T follicular helper cell (primary cell): ENCODE measurements around the gene TBL1X.
"Not testable (repeated sequence)": the region's sequence is repeated elsewhere in the genome, so short reads cannot be mapped to it uniquely, and the experiment has no call there.

Source experiments
- DNase-seq: peaks from one replicate; pipeline ENCODE4 v3.0.0-alpha.2; 2020; ENCODE audit warnings: low read depth

The TBL1X gene

DNA sequence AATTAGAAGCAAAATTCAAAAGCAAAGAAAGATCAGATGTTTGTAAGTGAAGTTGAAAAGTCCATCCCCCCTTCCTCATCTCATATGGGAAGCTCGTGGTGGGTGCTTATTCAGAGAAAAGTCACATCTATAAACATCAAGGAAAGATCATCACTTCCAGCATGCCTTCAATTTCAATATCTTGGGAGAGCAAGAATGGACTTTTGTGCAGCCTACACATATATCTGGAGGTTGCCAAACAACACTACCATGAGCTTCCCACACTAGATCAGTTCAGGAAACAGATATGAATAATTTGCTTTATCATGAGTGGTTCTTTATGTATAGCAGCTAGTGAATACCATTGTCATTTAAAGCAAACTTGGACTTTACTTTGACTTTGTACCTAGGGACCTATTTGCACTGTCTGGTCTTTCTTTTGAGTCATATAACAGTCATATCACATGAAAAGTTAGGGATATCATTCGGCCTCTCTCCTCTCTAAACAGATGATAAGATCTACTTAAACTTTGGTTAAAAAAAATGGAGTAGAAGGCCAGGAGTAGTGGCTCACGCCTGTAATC, 5.6 kb upstream of the TBL1X start:
- DNase-seq = no peak

DNA sequence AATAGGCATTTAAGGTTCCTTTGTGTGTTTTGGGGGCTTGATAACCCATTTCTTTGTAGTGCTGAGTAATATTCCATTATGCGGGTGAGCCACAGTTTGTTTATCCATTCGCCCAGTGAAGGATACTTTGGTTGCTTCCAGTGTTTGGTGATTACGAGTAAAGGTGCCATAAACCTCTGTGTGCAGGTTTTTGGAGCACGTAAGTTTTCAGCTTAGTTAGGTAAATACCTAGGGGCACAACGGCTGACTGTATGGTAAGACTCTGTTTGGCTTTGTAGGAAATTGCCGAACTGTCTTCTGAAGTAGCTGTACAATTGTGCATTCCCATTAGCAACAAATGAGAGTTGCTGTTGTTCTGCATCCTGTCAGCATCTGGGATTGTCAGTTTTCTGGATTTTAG, 3.8 kb upstream of the TBL1X start:
- no peak for DNase-seq

DNA sequence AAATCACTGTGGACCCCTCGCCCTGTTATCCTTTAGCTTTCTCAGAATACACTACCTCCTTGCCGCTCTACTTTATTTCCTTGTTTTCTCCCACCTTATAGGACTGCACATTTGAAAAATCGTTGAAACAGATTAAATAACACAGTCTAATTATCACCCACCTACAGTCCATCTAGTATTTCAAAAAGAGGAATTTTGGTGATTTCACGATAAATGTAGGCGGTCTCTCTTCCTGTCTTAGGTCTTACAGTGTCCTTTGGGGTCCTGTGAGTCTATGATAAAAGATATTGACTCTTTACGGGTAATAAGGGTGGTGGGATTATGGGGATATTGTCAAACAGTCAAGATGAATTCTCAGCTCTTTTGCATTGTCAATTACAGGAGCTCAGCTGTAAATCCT, 2.4 kb upstream of the TBL1X start:
- DNase-seq = no peak

DNA sequence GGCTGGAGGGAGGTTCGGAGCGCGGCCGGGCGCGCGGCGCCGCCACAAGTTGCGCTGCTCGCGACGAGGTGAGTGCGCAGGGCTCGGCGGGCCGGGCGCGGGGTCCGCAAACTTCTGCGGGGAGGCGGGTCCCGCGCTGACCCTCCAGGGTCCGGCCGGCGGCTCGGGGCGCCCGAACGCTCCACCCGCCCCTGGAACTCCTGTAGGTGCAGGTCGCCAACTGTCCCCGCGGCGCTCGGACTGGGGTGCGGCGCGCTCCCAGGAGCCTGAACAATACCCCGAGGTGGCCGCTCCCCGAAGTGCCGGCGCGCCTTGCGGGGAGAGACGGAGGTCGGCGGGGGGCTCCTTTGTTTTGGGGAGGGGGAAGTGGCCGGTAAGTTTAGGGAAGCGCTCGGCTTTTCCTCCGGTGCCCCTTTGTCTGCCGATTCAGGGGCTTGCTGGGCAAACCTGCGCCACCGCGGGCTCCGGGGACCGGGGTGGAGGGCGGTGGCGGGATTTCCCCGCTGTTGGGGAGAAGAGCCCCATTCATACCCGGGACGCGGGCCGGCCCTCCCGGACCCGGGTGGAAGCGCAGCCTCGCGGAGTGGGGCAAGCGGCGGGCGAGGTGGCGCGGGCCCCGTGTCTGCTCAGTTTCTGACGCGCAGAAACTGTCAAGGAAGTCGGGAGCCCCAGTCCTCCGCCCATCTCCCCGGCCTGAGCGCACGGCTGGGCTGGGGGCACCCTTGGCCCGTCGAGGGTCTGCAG, 694 bp downstream of the TBL1X start:
- DNase-seq = no peak

DNA sequence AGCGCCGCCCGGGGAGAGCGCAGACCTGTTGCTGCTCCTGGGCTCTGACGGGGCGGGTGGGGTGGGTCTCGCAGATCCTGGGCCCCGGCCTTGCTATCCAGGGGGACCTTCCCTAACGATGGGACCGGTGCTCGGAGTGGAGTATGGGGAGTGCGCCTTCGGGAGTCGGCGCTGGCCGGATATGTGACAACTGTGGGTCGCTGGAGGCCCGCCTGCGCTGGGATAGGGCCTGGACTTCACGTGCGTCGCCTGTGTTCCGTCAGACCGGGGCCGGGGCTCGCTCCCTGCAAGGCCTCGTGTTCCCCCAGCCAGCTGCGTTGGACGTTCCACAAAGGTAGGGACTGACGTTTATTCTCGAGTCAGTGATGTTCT, 1.3 kb downstream of the TBL1X start:
- DNase-seq = no peak

DNA sequence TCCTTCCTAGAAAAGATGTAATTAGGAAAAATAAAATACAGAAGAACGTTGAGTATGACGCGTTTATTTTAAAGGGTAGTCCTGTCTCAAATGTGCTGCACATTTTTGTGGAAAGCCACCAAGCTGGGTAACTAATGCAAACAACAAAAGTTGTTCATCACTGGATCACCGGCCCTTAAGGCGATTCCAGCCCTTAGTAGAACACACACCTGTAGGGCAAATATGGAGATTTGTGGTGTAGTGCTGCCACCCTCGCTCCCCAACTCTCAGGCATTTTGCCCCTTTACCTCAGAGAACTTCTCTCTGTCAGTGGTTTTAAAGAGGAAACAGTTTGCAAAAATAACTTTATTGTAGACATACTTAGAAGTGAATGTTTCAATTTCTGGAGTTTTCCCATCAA, 1.9 kb downstream of the TBL1X start:
- no peak for DNase-seq

DNA sequence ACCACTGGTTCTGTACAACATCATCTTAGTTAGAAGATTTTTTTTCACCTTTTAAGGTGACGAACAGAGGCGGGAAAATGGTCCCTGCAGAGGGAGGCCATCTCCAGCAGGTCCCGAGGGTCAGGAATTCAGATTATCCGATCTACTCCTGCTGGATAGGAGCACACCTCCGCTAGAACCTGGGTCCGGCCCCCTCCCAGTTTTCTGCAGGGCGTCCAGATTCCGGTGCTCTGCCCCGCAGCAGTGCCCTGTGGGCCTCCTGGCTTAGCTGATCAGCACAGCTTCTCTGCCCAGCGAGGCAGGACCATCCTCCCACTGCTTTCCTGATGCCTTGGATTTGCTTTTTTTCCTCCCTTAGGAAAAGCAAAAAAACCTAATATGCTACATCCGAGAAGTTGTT, 2.3 kb downstream of the TBL1X start:
- DNase-seq = no peak

DNA sequence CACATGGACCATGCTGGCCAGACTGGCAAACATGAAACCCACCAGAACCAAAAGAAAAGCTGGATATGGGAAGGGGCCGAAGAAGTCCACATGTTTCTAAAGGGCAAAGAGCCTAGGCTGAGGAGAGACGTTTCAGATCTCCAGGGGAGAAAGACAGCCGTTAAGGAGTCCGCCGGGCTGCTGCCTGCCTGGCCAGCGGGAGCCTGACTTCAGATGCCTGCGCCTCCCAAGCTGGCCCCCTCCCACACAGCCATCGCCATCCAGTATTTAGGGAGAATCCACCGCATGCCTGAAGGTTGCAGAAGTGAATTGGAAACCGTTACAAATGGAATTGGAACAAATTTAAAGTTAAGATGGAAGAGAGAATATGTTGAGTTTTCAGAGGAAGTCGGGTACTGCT, 2.9 kb downstream of the TBL1X start:
- DNase-seq = no peak

DNA sequence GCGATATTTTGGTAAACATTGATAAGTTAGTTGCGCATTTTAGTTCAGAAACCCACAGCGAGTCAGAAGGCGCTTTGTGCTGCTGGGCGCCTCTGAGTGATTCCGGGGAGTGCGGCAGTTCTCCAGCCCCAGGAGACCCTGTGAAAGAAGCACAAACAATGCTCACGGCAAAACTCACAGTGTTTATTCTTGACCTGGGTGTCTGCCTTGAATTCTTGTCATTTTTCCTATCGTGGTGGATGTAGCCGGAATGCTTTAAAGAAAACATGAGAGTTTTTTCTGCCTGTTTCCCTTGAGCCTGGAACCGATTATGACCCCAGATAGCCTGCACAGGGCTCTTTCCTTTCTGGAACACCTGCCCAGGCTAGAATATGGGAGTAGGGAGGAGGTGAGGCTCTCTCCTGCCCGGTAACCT, 6.7 kb downstream of the TBL1X start:
- no peak for DNase-seq

DNA sequence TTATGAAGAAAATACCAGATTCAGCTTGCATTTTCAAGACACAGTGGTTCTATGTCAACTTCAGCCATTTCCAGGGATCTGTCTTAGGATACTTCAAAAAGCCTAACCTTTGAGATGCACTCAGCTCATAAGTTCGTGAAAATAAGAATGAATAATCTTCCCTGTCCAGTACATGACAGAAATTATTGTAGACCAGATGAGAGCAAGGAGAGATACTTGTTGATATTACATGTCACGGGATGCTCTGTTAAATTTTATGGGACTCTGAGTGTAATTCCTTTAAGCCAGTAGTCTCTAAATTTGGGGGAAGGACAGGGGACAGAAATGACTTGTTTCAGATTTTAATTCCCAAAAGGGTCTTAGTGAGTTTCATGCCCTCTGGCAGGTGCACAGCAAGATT, 8.8 kb downstream of the TBL1X start:
- no peak for DNase-seq

DNA sequence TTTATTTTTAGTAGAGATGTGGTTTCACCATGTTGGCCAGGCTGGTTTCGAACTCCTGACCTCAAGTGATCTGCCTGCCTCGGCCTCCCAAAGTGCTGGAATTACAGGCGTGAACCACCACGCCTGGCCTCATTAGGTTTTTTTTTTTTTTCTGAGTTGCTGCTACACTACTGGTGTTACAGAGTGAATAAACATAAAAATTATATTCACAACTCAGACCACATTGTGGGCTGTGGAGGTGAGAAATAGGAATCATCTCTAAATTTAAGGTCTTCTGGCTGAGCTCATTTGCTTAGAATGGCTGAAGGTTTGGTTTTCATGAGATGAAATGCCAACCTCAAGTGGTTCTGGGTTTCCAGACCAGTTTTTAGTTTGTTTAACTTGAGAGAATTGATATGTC, 10.6 kb downstream of the TBL1X start:
- DNase-seq = not testable (repeated sequence)

DNA sequence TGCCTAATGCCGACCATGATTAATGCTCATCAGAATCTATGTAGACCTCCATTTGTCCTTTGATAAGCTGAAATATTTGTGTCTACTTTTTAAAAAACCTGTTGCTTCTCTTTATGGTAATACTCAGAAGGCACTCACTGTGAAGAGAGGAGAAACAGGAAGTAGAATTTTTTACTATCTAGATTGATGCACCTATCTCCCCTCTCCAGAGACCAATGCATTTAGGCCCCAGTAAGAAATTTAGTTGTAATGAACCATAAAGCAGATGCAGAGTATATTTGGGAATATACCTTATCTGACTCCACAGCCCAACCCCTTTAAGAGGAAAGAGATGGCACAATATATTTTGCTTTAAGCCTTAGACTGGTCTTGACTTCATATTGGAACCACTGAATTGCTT, 11.1 kb downstream of the TBL1X start:
- no peak for DNase-seq

DNA sequence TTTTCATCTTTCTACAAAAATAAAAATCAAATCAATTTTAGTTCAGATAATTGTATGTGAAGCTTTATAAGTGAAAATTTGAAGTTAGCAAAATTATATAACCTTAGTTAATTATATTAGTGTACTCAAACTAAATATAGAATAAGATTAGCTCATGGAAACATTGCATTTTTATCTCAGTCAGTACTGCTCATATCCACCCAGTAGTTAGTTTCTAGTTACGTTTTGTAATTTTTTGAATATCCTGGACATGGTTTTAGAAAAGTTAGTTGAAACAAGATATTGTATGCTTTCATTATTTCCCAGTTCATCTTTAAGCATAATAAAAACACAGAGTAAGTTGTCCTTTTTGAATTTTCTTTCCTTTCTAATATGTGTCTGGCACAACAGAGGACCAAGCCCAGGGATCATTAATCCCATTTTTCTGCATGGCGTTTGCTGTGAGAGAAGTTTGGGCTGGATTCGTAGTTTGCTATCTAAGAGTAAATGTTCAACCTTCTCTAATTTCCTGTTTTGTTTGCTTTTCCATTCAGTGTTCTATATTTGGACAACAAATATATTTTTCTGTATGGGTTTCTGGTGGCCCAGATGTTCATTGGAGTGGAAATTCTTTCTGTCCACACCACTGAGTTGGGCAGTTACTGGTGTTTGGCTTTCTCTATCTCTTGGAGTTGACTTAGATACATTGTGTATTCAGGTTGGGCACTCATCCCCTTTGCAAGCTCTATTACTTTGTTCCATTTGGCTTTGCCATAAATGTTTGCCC, 12.1 kb downstream of the TBL1X start:
- DNase-seq = no peak

DNA sequence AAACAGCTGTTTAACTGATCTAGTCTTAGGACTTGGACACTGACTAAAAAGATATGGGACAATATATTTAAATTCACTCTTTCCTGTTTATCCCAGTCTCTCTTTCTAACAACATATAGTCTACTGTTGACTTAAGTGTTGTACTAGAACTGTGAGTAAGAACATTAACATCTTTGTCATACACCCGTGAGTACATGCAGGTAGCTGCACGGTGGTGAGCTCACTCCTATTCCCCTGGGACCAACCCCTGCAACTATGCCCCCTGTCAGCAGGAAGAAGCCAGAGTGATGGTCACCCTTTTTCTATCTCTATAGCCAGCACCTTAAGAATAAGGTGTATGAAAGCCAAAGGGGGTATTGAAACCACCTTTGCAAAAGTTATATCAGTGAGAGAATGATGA, 17.6 kb downstream of the TBL1X start:
- no peak for DNase-seq

DNA sequence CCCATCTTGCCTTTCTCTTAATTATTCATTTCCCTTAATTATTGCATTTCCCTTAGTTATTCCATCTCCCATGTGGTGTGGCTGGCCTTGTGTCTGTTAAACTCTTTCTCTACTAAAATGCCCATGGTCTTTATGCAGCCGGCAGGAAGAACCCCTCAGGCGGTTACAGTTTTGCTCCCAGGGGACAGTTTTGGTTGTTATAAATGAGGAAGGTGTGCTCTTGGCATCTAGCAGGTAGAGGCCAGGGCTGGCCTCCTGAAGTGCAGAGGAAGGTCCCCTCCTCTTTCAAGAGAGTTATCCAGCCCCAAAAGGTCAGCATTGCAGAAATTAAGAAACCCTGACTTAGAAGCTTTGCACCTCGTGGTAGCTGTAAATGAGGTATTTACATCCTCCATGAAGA, 18.0 kb downstream of the TBL1X start:
- no peak for DNase-seq

DNA sequence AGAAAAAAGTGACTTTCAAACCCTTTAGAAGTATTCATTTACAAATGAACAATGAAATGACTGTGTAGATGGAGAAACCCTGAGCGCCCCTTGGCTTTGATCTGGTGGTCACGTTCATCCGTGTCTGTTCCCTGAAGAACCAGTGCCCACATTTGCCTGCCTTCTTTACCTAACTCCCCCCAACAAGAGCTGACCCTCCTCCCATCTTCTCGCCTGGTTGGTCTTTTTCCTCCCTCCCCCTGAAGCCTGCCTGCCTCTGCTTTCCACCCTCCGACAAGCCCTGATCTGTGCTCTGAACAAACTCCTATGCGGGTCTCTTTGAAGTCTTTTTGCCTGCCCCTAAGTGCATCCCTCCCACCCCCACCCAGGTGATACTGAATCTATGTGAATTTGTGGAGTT, 18.5 kb downstream of the TBL1X start:
- DNase-seq = no peak

DNA sequence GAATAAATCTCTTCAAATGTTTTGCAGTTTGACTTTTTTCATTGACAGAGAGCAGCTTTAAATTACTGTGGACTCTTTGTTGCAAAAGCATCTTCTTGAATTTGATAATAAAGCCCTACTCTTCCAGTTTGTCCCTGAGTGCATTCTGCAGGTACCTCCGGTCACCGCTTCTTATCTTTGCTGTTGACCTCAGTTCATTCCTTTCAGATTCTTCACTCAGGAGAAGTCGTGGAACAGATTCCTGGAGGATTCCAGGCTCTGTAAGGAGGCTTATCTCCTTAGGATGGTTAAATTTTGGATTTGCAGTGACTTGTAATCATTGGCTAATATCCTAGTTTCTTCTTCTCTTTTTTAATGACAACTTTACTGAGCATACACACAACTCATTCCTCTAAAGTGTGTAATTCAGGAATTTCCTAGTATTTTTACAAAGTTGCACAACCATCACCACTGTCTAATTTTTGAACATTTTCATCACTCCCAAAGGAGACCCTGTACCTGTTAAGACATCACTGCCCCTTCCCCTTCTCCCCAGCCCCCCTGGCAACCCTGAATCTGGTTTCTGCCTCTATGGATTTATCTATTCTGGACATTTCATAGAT, 22.0 kb downstream of the TBL1X start:
- DNase-seq = no peak

DNA sequence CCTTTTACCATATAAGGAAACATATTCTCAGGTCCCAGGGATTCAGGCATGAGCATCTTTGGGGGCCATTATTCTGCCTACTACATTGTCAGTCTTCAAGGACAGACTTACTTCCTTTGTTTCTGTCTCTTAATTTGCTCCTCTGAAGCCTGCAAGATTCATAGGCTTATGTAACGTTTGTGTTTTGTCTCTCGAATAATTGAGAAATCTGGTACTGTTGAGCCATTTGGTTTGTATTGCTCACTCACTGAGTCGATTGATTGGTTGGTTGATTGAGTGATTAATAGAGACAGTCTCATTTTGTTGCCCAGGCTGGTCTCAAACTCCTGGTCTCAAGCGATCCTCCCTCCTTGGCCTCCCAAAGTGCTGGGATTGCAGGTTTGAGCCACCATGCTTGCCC, 23.7 kb downstream of the TBL1X start:
- DNase-seq = no peak

DNA sequence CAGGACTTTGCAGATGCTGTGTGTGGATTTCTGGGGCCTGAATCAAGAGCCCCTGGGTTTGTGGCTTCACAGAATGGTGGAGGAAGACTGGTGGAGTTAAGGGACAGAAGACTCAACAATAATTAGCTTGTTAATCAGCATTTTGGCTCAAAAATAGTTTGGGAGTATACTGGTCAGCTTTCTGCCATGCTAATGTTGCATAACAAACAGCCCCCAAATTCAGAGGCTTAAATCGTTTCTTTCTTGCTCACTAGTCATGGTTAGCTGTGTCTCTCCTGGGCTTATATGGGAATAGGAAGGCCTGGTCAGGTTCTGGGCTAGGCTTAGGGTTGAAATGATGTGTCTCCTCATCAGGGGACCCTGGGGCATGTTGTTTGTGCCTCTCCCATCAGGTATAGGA, 24.4 kb downstream of the TBL1X start:
- DNase-seq = no peak

DNA sequence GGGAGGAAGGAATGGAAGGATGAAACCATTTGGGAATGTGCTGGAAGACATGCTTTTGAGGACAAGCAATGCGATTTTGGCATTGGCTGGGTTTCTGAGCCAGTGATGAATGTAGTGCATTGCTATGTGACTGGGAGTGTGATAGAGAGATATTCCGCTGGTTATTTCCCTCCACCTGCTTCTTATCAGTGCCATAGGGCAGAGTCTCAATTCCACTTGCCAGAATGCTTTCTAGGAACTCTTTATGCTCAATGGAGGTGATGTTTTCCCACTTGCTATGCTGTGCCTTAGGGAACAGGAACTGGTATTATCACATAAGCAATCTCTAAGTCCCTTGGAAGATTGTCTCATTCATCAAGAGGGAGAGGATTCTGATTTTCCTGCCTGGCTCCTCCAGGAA, 28.0 kb downstream of the TBL1X start:
- no peak for DNase-seq

DNA sequence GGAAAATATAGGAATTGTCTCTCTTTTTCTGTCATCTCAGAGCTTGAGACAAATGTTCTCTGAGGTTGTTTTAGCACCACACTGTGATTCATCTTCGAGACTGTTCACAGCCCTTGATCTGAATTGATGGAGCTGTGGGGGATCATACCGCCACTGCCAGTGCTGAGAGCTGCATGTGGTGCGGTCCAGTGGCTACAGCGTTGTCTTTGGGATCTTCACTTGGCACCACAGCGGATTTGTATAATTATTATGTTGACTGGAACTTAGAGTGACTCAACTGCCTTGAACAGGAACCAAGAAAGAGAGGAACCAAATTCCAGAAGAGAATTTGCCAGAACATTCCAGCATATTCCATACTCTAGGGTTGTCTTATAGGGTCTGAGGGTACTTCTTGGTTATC, 29.1 kb downstream of the TBL1X start:
- DNase-seq = no peak

DNA sequence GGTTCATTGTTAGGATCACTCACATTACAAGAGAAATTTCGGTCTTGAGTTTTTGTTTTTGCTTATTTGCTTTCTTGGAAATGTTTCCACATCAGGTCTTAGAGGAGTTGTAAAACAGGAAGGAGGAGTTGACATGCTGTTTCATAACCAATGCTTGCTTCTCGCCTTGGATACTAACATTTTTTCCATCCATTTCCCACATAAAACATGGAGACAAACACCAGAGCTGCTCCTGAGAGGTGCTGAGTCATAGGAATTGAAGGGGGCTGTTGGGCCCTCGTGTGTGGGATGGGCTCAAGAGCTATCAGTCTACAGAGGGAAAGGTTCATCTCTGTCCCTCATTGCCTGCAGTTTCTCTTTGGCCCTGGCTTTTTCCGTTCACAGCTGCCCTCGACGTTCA, 29.9 kb downstream of the TBL1X start:
- DNase-seq = no peak

DNA sequence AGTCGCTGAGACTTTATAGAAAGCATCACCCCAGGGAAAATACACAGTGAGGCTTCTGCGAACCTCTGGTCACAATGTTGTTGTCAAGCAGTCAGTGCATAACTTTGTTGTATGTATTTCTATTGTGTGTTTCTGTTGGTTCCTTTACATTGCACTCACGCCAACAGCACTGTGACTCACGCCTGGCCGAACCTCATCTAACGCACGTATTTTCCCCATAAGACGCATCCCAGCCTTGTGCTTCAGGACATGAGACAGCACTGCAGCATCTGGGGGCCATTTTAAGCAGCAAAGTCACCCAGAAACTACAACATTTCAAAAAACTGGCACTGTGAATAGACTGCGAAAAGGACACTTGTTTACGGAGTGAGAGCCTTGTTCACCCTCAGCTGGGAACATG, 30.6 kb downstream of the TBL1X start:
- no peak for DNase-seq
